ENCODE measurements around the gene AXDND1. TPM values are rescaled to one million over a fixed set of nuclear protein-coding genes. Genes with fewer than 3 reads are reported as not detected.

AXDND1 gene
- total RNA-seq, 1 experiment from 2014 or later = 0.48 TPM

DNA sequence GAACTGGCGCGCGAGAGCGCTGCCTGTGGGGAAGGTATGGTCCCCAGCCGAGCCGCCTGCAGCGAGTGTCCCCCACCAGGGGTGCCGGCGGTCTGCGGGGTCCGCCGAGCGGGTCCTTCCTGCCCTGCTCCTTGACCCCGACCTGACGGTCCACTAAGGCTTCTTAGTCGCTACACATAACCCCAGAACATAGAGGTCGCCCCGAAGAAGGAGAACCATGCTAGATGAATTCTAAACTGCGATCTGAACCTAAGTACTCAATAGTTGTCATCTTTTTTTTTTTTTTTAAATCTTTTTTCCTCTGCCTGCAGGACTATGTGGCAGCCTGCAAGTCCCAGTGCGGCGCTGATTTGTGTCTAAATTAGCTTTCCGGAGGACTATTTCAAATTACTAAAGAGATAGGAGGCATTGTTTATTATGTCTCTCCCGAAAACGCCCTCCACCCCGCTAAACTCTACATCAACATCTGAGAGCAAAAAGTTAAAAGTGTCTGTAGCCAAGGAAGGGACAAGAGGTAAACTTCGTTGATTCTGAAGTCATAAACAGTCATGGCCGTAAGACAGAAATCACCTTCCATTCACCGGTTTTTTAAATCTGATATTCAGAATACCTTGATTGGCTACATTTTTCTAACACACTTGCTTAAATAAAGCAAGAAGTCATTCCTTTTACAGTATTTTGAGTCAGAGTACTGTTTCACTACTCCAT is 476 bp downstream of the AXDND1 start:
- DNase-seq = no peak
- Histone ChIP-seq H3K79me1 (ENCODE audit: insufficient read depth, low read depth, low read length, poor library complexity, severe bottlenecking) (no peaks in the 10 kb centered on the region), H3T11ph (ENCODE audit: low read length) (no peak overlapping the region), H2BK120ac (ENCODE audit: low read depth, low read length, poor library complexity, severe bottlenecking) (no peak overlapping the region), H2AFZ (ENCODE audit: low read length) (peak overlapping the region; percentile 45), H2BK15ac (ENCODE audit: low read depth, low read length) (no peak overlapping the region), H3K14ac (ENCODE audit: insufficient read depth, low read length) (peak overlapping the region; percentile 96), H3K23ac (ENCODE audit: insufficient read length, low read depth, low read length) (no peak overlapping the region), H3K9me3 (ENCODE audit: control insufficient read depth, low read depth, low read length) (no peaks in the 10 kb centered on the region), H4K20me1 (ENCODE audit: control insufficient read depth, insufficient read depth, insufficient read length) (no peaks in the 10 kb centered on the region), H4K91ac (ENCODE audit: insufficient read length, low read depth, low read length) (no peak overlapping the region), H3K18ac (ENCODE audit: insufficient read length, low read depth, low read length) (peak overlapping the region; percentile 88), H3K4ac (ENCODE audit: low read depth, low read length) (no peak overlapping the region), H3K23me2 (ENCODE audit: insufficient read length, low read depth, low read length, poor library complexity, severe bottlenecking) (peaks cover 9% of the 10 kb centered on the region), H3K4me2 (ENCODE audit: insufficient read depth, insufficient read length, low read length) (peak overlapping the region; percentile 87), H3K27ac (ENCODE audit: insufficient read length, low read depth, low read length) (no peak overlapping the region), H3K9ac (ENCODE audit: extremely low read depth, insufficient read length, low read length) (peak overlapping the region; percentile 79), H4K5ac (ENCODE audit: insufficient read length, low read depth, low read length) (peak overlapping the region; percentile 8), H2AK5ac (ENCODE audit: insufficient read length, low read length) (no peak overlapping the region), H2BK12ac (ENCODE audit: insufficient read length, low read depth, low read length) (no peak overlapping the region), H2BK5ac (ENCODE audit: insufficient read length, low read length) (no peak overlapping the region), H4K8ac (replicated peaks; ENCODE audit: insufficient read length, low read depth, low read length) (no peak overlapping the region), H3K56ac (ENCODE audit: insufficient read length, low read depth, low read length) (no peak overlapping the region), H3K27me3 (ENCODE audit: insufficient read depth, low read length) (no peaks in the 10 kb centered on the region), H2BK20ac (ENCODE audit: low read depth, low read length, poor library complexity, severe bottlenecking) (no peak overlapping the region), H3K79me2 (ENCODE audit: insufficient read depth, low read length) (no peaks in the 10 kb centered on the region), H3K4me1 (ENCODE audit: insufficient read depth, low read length) (no peaks in the 10 kb centered on the region)
- H3K4me3 Mint-ChIP-seq = peak overlapping the region; percentile 85 to 93
- TF ChIP-seq, protein P1, sequence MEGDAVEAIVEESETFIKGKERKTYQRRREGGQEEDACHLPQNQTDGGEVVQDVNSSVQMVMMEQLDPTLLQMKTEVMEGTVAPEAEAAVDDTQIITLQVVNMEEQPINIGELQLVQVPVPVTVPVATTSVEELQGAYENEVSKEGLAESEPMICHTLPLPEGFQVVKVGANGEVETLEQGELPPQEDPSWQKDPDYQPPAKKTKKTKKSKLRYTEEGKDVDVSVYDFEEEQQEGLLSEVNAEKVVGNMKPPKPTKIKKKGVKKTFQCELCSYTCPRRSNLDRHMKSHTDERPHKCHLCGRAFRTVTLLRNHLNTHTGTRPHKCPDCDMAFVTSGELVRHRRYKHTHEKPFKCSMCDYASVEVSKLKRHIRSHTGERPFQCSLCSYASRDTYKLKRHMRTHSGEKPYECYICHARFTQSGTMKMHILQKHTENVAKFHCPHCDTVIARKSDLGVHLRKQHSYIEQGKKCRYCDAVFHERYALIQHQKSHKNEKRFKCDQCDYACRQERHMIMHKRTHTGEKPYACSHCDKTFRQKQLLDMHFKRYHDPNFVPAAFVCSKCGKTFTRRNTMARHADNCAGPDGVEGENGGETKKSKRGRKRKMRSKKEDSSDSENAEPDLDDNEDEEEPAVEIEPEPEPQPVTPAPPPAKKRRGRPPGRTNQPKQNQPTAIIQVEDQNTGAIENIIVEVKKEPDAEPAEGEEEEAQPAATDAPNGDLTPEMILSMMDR (conservative IDR thresholded peaks at IDR 0.05) = no peak
- H3K4me1 Mint-ChIP-seq = peaks cover 5 to 7% of the 10 kb centered on the region in 2 experiments; a peak in 2 of 4 replicates
- H3K27me3 Mint-ChIP-seq (ENCODE audit: low read depth) = no peaks in the 10 kb centered on the region; the same call in 1 of the 2 replicates
- peak overlapping the region in 2 of 3 experiments; percentile 98 to 100; a peak in 3 of 7 replicates for H3K27ac Mint-ChIP-seq
- no CpG with 5 or more reads among the region's 28 CpGs for WGBS (ENCODE audit: extremely low coverage, insufficient read length, low lambda C conversion rate)
- no peaks in the 10 kb centered on the region for H3K9me3 Mint-ChIP-seq
- no peaks in the 10 kb centered on the region for H3K36me3 Mint-ChIP-seq (ENCODE audit: insufficient read depth in 1 of 3, low read depth in 3 of 3)
